ENCODE results near the gene NLGN1.

The NLGN1 gene

GRCh38 chr3:173700336-173700735, 302.8 kb downstream of the NLGN1 start:
- no peak overlapping the region for H3K27ac ChIP-seq

GRCh38 chr3:173702561-173702960, 305.0 kb downstream of the NLGN1 start:
- H3K27ac ChIP-seq, result no peak overlapping the region
- no peak for TF ChIP-seq CTCF (conservative IDR thresholded peaks at IDR 0.05)

More at GRCh38 chr3:173700336-173700735, 302.8 kb downstream of the NLGN1 start:
- TF ChIP-seq CTCF (conservative IDR thresholded peaks at IDR 0.05), result no peak

DNA sequence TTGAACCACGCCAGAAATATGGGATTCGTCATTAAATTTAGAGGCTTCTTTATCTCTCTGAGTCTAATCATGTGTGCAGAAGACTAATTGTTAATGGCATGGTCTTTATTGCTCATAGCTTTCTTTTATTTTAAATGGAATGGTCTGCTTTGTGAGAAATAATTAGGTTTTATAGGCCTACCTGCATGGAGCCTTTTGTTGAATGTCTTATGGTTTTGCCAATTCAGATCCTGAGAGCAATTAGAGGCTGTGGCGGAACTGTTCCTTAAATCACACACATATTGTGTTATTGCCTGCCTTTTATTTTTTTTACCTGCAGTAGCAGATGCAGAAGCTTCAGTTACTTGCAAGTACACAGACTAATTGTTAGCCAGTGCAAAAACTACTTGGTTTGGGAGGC, 306.2 kb downstream of the NLGN1 start:
- TF ChIP-seq CTCF (conservative IDR thresholded peaks at IDR 0.05), result no peak
- no peak overlapping the region for H3K27ac ChIP-seq

- TF ChIP-seq CTCF (conservative IDR thresholded peaks at IDR 0.05), result no peak
These were observed 309.1 kb downstream of the NLGN1 start for GRCh38 chr3:173706630-173707029.

GRCh38 chr3:173708191-173708590, 310.6 kb downstream of the NLGN1 start:
- H3K27ac ChIP-seq, result no peak overlapping the region
- no peak for TF ChIP-seq CTCF (conservative IDR thresholded peaks at IDR 0.05)

More at GRCh38 chr3:173706630-173707029, 309.1 kb downstream of the NLGN1 start:
- H3K27ac ChIP-seq, result no peak overlapping the region

- TF ChIP-seq CTCF (conservative IDR thresholded peaks at IDR 0.05), result no peak
- H3K27ac ChIP-seq, result no peak overlapping the region
These were observed 311.5 kb downstream of the NLGN1 start for GRCh38 chr3:173709026-173709425.

DNA sequence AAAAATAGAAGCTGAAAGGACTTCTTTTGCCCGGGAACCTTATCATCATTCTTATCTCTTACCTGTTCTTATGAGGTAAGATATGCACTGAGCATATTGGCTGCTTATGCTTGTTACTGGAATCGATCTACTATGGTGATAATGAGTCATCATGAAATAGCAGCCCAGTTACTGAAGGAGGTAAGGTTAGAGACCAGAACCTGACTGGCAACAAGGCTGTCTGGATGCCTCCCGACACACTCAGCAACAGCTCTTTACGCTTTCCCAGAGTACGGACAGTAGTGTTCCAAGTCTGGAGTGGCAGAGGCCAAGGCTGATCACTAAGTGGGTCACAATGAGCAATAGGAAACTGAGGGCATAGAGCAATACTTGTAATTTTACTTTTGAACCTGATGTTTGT, 314.1 kb downstream of the NLGN1 start:
- TF ChIP-seq CTCF (conservative IDR thresholded peaks at IDR 0.05), result no peak
- H3K27ac ChIP-seq, result peak overlapping the region; percentile 59

DNA sequence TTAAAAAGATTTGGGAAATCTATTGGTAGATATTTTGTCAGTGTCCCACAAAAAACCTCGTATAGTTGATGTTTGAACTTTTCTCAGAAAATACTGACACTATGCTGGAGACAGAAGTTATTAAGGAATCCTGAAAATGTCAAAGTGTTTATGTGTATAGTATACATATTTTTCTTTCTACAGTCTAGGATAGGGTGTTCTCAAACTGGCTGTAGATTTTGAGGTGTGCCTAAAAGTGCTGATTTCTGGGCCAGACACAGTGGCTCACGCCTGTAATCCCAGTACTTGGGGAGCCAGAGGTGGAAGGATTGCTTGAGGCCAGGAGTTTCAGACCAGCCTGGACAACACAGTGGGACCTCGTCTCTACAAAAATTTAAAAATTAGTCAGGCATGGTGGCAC, 322.0 kb downstream of the NLGN1 start:
- no peak for TF ChIP-seq CTCF (conservative IDR thresholded peaks at IDR 0.05)

More for the DNA sequence above, 322.0 kb downstream of the NLGN1 start:
- no peak overlapping the region for H3K27ac ChIP-seq
